CD4-positive, alpha-beta T cell treated with Interleukin-17A for 4 hours (primary cell): ENCODE results near the gene MVP.
"Not testable (repeated sequence)": the region's sequence is repeated elsewhere in the genome, so short reads cannot be mapped to it uniquely, and the experiment has no call there.

ENCODE experiments used
- DNase-seq: peaks from one replicate; pipeline ENCODE4 v3.0.0-alpha.2; 2020; ENCODE audit warnings: mixed read lengths

Gene MVP

GRCh38 chr16:29815793-29816693 is 4.2 kb upstream of the MVP start, which contains the start of gene PAGR1:
TSS of gene PAGR1 (plus strand) at chr16:29816152. CDS start at chr16:29816526, 374 bp downstream.
- DNase-seq: peak; percentile 98

- DNase-seq: peak; percentile 68
Measured at GRCh38 chr16:29816694-29817441, 3.4 kb upstream of the MVP start.

- DNase-seq: no peak
Measured at GRCh38 chr16:29818082-29818481, 2.2 kb upstream of the MVP start.

GRCh38 chr16:29819506-29819905 is 756 bp upstream of the MVP start:
- no peak for DNase-seq

GRCh38 chr16:29820730-29821642 is 724 bp downstream of the MVP start:
- DNase-seq: peak; percentile 49

- DNase-seq: no peak
Measured at GRCh38 chr16:29821643-29822115, 1.4 kb downstream of the MVP start.

GRCh38 chr16:29824589-29825144 is 4.4 kb downstream of the MVP start:
- no peak for DNase-seq

- DNase-seq: peak; percentile 55
Measured at GRCh38 chr16:29825145-29826044, 5.1 kb downstream of the MVP start.

GRCh38 chr16:29826342-29826695 is 6.1 kb downstream of the MVP start:
- DNase-seq: no peak

GRCh38 chr16:29830774-29831173 is 10.5 kb downstream of the MVP start:
- no peak for DNase-seq

GRCh38 chr16:29831490-29831889 is 11.2 kb downstream of the MVP start:
- no peak for DNase-seq

- not testable (repeated sequence) for DNase-seq
Measured at GRCh38 chr16:29833219-29833618, 13.0 kb downstream of the MVP start.

GRCh38 chr16:29834079-29834478 is 13.8 kb downstream of the MVP start:
- DNase-seq: no peak

- no peak for DNase-seq
Measured at GRCh38 chr16:29835926-29836325, 15.7 kb downstream of the MVP start.

GRCh38 chr16:29836623-29837022 is 16.4 kb downstream of the MVP start:
- DNase-seq: no peak

- DNase-seq: no peak
Measured at GRCh38 chr16:29837841-29838240, 17.6 kb downstream of the MVP start.

- no peak for DNase-seq
Measured at GRCh38 chr16:29839822-29840221, 19.6 kb downstream of the MVP start.

- DNase-seq: no peak
Measured at GRCh38 chr16:29840240-29840639, 20.0 kb downstream of the MVP start.

GRCh38 chr16:29841631-29842030 is 21.4 kb downstream of the MVP start:
- DNase-seq: no peak

GRCh38 chr16:29842732-29843346 is 22.6 kb downstream of the MVP start:
- DNase-seq: no peak

- DNase-seq: no peak
Measured at GRCh38 chr16:29843931-29844330, 23.7 kb downstream of the MVP start.
